K562 (cell line): ENCODE results near the gene OSGIN1.

ENCODE experiments used
- BMI1 ChIP-seq: fragments of 150-350 bp; IDR thresholded peaks from 2 replicates; pipeline ENCODE4 v1.6.1; 2014; ENCODE audit warnings: low read length
- POLR2A ChIP-seq: fragments of 450-650 bp; conservative IDR thresholded peaks from 2 replicates; pipeline ENCODE4 v1.6.1; 2016
- YY1 ChIP-seq, 3 experiments: IDR thresholded peaks; 2 replicates each; pipeline ENCODE4 v1.6.1; 2011; ENCODE audit warnings: low read length in 2 of 3, mild to moderate bottlenecking in 2 of 3, moderate library complexity in 2 of 3, borderline replicate concordance in 1 of 3, control low read depth in 1 of 3, low read depth in 1 of 3; ENCODE audit not compliant: insufficient read depth in 3 of 3, insufficient replicate concordance in 2 of 3, control insufficient read depth in 1 of 3, insufficient read length in 1 of 3; ENCODE audit errors: extremely low read depth in 1 of 3
- TF ChIP-seq, protein P1 (sequence below): fragments of 250-450 bp; sonication (Bioruptor Pico); IDR thresholded peaks from 2 replicates; pipeline ENCODE4 v1.5.1; 2021; ENCODE audit warnings: mild to moderate bottlenecking

DNA sequence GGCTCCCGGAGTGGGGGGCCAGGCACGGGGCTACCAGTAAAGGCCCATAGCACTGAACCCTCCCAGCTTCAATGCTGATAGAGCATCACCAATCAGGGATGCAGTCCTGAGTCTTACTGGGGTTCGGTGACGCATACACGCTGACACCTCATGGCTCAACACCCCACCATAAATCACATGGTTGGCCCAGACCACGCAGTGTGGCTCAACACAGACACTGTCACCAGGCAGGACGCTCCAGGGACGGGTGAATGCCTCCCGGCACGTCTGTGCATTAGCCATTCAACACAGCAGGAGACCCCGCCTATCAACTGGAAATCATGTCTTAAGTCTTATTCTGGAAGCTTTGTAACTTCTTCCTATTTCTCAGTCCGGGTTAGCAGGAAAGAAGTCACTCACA lies 50.0 kb downstream of the OSGIN1 start:
- TF ChIP-seq YY1 (IDR thresholded peaks at IDR 0.05; ENCODE audit: borderline replicate concordance in 1 of 3, control insufficient read depth in 1 of 3, extremely low read depth in 1 of 3, insufficient read depth in 3 of 3, insufficient read length in 1 of 3, insufficient replicate concordance in 2 of 3, low read depth in 1 of 3, low read length in 2 of 3) (no peak), POLR2A (no peak), BMI1 (no peak)
- TF ChIP-seq, protein P1, sequence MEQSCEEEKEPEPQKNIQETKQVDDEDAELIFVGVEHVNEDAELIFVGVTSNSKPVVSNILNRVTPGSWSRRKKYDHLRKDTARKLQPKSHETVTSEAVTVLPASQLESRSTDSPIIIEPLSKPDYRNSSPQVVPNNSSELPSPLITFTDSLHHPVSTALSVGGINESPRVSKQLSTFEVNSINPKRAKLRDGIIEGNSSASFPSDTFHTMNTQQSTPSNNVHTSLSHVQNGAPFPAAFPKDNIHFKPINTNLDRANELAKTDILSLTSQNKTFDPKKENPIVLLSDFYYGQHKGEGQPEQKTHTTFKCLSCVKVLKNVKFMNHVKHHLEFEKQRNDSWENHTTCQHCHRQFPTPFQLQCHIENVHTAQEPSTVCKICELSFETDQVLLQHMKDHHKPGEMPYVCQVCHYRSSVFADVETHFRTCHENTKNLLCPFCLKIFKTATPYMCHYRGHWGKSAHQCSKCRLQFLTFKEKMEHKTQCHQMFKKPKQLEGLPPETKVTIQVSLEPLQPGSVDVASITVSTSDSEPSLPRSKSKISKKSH (CRISPR knock-in tag) = no peak
